Activated CD4-positive, CD25-positive, alpha-beta regulatory T cell treated with anti-CD3 and anti-CD28 coated beads, Interleukin-2, amount 50 U/mL, for 16 hours (primary cell): ENCODE results near the gene GMPPA.

Source experiments
- DNase-seq: peaks from one replicate; pipeline ENCODE4 v3.0.0-alpha.2; 2020; ENCODE audit warnings: low read depth, low spot score

Gene GMPPA

DNA sequence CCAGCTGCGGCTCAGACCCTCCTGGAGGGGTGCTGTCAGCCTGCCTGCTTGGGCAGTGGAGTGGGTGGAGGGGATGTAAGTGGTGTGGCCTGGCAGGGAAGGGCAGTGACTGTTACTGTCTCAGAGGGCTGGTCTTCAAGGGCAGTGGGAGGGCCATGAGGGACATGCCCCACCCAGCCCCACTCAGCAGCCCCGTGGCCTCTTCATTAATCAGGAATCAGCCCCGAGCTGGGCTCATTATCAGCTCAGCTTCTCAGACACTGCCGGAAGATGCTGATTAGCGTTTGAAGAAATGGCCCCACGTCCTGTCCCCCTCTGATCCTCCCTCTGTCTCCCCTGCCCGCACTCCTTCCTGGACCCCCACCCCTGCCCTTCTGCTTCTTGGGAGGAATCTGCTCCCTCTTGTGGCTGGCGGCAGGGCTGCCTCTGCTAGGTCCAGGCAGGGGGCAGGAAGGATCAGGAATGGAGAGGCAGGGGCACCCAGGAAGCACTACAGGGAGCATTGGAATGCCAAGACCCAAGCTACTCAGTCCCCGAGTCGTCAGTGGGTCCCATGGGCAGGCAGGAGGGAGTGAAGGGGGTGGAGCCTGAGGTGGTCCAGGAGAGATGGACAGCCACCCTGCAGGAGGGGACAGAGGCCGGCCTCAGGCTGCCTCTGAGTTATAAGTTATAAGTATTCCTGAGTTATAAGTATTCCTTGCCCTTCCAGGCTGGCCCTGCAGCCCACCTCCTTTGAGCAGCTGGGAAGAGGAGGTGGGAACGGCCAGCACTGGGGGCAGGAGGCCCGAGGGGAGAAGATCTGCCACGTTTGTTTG lies 22.6 kb downstream of the GMPPA start:
- no peak for DNase-seq

DNA sequence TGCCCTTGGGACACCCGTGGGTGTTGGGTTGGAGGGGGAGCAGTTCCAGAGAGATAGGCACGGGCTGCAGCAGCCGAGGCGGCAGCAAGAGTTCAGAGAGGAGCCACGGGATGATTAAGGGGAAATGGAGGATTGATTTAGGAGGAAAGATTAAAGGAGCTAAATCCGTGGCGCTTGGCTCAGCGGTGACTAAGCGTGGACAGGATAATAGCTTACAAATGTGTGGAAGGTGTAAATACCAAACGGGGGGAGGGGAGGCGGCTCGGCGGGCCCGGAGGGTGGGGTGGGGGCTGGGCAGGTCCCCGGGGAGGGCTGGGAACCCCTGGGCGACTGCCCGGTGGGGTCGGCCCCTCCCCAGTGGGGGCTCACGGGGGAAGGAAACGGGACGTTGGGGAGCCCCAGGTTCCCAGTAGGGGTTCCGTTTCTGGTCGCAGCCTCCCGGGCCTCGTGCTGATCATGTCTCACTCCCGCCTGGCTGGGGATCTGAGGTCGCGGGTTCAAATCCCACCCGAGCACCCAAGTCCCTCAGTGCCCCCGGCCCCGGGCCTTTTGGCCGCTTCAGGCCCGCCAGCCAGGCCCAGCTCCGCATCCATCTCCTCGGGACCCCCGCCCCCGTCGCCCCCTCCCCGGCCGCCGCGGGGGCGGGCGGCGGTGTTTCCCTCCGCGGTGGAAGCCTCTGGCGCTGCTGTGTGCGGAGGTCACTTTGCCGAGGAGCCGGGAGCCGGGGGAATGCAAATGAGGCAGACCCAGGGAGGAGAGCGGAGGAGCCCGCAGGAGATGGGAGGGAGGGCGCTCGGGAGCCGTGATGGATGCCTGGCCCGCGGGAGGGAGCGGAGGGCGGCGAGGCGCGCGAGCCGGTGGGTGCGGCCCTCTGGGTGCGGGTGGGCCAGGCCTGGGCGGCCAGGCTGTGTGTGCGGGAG lies 23.7 kb downstream of the GMPPA start:
- no peak for DNase-seq

DNA sequence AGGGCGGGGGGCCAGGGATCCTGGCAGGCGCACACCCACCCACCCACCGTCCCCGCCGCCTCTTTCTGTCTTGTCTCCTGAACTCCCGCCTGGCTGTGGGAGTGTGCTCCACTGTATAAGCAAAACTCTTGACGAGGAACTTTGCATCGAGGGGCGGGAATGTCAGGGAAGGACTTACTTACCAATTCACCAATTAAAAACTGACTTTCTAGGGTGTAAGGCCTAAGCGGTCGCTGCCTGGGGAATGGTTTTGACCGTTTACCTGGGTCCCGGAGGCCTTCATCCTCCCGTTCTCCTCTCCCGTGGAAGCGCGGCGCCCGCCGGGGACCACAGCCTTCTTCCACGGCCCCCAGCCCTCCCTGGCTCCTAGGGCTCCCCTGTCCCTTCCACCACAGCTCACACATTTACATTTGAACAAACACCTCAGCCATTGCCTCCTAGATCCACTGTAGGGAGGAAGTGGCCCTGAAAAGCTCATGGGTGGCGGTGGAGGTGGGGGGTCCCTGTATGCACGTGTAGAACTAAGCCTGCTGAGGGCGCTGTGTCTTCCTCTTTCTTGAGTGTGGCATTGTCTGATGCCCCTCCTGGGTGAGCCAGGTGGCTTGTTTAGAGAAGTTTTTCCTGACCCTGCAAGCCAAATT lies 24.5 kb downstream of the GMPPA start:
- DNase-seq = no peak

DNA sequence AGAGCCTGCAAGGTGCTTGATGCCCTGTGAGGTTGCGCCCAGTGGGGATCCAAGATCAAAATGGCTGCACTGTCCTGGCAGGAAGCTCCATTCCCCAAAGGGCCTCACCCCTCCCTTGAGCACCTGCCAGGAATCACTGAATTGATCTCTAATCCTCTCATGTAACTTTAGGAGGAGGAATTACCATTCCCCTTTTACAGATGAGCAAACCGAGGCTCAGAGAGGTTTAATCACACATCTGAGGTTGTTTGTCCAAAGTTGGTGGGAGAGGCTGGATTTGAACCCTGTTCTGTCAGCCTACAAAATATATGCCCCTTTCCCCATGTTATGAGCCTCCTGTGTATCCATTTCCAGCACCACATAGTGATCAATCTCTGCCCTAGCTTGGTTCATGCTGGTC lies 26.1 kb downstream of the GMPPA start:
- no peak for DNase-seq

DNA sequence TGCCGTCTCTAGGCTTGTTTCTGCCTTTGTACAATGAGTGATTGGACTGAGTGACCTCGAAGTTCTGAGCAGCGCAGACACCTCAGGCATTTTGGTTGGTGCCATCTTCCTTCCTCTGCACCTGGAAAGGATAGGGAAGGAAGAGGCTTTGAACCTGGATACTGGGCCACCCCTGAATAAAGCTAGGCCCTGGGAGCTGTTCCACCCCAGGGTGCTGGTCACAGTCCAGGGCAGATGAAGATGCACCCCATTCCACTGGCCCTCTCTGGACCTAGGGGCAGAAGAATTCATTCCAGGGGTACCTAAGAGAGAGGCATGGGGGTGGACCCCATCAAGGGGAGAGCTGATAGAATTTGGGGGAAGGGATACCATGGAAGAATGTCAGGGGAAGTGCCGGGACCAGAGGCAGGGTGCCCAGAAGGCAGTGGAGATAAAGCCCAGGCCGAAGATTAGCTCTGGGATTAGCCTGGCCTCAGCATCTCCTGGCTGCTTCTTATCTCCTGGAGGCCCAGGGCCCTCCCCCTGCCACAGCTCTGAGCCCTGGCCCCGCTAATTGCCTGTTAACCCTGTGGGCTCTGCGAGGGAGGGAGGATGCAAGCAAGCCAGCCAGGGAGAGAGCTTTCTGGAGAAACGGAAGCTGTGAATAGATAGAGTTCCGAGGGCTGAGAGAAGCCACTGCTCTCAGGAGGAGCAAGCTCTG lies 27.0 kb downstream of the GMPPA start:
- DNase-seq = no peak

DNA sequence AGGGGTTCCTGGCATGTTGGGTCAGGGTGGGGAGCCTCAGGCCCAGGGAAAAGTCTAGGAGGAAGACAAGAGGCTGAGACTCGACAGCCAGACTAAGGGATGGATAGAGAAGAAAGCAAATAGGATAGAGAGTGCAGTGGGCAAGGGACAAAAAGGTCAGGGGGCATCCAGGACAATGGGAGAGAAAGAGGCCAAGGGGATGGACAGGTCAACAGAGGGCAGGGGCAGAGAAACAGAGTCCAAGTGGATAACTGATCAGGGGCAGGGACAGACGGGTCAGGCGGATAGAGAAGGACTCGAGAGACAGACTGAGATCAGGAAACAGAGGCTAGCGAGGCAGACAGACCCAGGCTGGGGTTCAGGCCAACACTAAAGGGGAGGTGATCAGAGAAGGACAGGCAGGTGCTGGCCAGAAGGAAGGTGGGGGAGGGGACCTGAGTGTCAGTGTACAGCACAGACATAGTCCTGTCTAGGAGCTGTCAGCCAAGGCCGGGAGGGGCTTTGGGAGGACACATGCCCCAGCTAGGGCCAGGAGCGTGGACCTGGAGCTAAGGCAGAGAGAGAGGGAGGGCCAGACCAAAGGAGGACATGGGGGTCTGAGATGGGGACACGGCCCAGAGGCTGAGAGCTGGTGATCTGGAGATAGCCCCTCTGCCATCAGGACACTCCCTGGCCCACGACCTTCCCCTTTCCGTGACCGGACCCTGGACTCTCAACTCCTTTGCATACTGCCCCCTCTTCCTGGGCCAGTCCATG lies 27.8 kb downstream of the GMPPA start:
- DNase-seq = no peak

DNA sequence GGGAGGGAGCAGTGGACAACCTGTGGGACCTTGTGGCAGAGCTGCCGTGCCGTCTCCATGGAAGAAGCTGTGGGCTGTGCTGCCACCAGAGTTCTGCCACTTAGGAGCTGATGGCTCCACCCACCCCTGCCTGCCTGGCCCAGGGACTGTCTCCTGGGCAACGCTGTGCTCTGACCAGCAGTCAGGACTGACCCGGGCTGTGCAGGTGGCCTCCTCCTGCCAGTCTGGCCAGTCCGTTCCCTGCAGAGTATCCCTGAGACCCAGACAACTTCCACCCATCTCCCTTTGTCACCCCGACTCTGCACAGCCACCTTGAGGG lies 28.3 kb downstream of the GMPPA start:
- no peak for DNase-seq

DNA sequence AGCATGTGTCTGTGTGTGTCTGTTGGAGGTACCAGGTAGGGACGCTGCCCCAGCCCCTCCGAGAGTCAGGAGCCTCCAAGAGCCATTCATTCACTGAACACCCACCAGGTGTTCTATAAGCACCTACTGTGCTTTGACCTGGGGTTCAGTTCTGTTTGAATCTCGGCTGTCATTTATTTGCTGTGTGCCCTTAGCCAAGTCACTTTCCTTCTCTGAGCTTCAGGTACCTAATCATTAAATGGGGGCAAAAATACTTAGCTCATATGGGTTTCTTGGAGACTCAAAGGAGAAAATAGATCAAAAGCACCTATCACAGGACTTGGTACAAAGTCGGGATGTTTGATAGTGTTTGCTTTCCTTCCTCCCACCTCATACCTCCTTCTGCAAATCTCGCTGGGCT lies 28.8 kb downstream of the GMPPA start:
- DNase-seq = no peak

DNA sequence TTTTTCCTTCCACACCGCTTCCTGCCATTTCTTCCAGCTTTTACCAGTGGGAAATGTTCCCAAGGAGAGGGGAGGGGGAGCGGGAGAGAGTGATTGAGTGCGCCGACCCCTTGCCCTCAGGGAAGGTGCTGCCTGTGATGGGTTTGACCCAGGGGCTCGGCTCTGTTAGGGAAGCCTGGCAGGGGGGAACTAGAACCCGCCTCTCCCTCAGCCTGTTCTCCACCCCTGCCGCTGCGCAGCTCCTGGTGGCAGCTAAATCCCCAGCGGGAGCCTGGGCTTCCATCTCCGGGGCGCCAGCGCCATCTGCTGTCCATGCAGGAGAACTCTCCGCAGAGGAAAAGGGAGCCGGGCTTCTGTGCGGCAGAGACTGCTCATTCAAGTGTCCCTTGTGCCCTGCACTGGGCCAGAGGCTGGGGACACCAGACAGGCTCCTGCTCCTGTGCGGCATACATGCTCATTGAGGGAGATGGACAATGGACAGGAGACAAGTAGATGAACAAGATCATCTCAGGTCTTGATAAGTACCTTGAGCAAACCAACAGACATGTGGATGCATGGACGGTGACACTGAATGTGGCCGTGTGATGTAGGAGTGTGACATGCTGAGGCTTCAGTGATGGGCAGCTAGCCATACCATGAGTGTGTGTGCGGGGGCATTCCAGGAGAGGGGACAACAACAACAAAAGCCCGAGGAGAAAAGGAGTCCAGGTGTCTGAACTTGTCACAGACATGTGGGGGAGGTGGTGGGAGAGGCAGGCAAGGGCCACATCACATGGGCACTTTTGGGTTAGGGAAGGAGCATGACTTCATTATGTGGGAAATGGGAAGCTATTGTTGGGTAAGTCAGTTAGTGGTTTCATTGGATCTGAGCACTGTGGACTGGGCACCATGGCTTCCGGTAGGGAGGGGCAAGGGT lies 31.6 kb downstream of the GMPPA start:
- peak; percentile 66 for DNase-seq

DNA sequence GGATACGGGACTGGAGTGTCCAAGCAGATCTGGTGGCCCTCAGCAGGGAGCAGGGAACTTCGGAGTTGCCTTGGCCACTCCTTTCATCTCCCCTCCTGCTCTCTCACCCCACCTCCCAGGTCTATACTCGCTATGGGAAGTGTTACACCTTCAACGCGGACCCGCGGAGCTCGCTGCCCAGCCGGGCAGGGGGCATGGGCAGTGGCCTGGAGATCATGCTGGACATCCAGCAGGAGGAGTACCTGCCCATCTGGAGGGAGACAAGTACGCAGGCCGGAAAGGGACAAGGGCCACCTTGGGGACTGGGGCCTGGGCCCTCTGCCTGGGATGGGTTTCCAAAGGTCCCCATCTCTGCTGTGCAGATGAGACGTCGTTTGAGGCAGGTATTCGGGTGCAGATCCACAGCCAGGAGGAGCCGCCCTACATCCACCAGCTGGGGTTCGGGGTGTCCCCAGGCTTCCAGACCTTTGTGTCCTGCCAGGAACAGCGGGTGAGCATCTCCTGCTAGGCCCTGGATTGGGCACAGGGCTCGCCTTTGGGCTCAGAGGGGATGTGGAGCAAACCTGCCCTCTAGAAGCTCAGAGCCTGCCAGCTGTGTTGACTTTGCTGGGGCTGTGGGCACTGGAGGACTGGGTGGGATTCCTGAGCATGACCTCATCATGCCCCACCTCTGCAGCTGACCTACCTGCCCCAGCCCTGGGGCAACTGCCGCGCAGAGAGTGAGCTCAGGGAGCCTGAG lies 33.1 kb downstream of the GMPPA start:
- no peak for DNase-seq

DNA sequence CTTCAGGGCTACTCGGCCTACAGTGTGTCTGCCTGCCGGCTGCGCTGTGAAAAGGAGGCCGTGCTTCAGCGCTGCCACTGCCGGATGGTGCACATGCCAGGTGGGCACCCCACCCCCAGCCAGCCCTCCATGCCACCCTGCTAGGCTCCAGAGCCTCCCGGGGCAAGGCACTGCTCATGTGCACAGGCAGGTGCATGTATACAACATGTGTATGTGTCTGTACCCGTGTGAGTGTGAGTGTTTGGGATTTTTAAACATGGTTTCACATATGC lies 33.6 kb downstream of the GMPPA start:
- DNase-seq = no peak

DNA sequence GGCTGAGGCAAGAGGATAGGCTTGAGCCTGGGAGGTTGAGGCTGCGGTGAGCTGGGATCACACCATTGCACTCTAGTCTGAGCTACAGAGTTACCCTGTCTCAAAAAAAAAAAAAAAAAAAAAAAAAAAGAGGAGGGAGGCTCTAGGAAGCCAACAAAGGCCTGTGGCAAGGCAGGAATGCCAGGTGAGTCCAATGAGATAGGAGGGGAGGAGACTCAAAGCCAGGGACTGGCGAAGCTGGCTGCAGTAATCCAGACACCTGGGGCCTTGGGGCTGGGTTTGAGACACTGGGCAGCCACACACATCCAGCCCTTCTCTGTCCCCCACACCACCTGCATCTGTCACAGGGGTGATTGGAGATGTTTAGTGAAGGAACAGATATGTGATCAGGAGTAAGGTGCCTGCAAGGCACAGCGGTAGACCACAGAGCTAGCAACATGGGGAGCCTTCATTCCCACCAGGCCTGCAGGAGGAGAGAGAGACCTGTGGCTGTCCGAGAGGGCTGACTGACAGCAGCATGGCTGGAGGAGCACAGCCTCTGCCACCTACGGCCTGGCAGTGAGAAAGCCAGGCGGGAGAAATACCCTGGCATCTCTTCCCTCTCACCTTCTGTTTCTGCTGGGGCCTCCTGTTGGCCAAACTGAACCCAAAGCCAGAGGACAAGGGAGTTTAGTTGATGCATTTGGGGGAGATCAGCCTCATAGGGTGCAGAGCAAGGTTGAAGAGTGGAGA lies 35.4 kb downstream of the GMPPA start:
- DNase-seq = no peak

DNA sequence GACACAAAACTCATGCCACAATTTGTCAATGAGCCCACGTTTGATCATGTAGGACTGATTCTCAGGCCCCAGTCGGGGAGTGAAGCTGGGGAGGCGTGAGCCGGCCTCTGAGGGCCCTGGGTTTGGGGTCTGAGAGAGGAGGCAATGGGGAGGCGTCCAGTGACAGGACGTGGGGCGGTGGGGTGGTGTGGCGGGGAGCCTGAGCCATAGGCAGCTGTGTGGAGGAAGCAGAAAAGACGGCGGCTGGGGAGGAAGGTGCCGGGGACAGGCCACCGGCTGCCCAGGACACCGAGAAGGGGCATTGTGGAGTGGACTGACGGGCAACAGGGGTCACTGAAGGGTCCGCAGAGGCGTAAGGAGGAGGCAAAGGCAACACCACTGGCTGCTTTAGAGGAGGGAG lies 37.7 kb downstream of the GMPPA start:
- no peak for DNase-seq

DNA sequence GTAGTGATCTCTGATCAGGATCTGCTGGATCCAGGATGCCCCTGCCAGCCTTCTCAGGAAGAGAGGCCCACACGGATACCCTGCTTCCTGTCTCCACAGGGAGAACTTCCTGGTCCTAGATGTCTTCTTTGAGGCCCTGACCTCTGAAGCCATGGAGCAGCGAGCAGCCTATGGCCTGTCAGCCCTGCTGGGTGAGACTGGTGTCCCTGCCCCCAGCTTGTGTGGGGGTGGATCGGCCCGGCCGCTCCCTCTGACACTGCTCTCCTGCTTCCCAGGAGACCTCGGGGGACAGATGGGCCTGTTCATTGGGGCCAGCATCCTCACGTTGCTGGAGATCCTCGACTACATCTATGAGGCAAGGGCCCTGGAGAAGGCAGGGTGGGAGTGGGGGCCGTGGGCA lies 38.3 kb downstream of the GMPPA start:
- no peak for DNase-seq

DNA sequence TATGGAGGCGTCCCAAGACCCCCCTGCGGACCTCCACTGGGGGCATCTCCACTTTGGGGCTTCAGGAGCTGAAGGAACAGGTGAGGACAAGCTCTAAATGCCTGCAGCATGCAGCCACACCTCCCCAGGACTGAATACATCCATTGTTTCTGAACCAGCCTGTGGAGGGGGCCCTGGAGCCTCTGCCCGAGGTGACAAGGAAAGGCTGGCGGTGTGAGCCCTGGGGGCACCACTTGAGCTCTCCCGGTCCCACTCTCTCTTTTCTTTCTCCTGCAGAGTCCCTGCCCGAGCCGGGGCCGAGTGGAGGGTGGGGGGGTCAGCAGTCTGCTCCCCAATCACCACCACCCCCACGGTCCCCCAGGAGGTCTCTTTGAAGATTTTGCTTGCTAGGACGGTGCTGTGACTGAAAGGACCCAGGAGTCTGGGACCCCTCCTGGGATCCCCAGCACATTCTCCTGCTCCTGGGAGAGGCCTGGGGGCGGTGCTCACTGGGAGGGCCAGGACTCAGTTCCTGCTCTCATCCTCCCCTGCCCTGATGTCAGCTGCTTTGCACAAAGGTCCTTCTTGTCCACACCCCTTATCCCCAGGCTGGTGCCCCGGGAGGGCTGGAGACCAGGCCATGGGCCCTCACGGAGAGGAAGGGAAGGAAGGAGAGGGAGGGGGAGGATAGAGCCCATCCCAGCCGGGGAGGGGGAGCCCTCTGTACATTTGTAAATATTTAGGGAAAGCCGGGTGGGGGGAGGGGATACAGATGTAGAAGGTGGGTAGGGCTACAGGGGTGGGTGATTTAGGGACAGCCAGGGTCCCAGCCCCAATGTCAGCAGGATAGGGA lies 39.2 kb downstream of the GMPPA start:
- no peak for DNase-seq

DNA sequence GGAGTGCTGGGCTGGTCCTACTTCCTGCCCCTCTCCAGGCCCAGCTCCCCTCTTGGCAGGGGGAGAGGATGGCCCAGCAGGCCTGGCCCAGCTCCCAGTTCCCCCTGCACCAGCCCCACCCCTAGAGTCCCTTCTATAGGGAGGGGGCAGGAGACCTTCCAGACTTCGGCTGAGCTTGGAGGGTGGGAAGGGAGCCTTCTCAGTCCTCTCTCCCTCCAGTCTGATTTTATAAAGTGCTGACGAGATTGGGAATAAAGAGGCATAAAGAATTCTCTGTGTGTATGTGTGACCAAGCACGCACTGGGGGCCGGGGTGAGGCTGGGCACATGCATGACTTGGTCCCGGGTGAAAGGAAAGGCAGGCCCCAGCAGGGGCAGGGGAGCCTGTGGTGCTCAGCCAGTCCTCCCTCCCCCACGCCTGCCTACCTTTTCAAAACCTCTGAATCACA lies 39.8 kb downstream of the GMPPA start:
- no peak for DNase-seq

DNA sequence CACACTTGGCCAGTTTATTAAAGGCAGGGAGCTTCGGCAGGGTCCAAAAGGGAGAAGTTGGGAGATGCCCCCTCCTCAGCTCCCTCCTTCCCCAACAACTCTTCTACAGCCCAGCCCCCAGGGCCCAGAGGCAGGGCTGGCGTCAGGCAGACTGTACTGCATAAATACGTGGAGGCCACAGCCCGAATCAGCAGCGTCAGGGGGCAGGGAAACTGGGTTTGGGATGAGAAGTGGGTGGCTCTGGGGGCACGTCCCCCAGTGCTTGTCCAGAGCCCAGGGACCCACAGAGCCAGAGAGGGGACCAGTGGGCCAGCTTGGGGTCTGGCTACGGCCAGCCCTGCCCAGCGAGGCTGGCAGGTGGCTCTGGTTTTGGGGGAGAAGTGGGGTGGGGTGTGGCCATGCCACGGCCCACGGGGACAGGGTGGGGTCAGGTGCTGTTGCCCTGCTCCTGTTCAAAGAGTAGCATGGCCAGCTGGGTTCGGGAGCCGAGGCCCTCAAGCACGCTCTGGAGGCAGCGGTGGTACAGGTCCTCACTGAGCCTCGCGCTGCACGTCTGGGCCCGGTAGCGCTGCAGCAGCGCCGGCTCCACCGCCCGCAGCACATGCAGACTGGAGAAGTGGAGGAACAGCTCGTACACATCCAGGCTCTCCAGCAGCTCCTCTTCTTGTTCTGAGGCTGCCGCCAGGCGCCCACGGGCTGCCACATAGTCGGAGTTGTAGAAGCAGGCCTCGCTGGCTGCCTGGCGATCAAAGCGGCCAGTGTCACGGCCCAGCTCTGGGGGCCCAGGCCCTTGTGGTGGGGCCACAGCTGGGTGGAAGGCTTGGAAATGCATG lies 40.5 kb downstream of the GMPPA start:
- DNase-seq = no peak
